Uterus (tissue), 2 donors: ENCODE measurements around the gene KIRREL3.

Experiments
- POLR2A ChIP-seq, 2 donors: fragments of 450-650 bp; IDR thresholded peaks; one replicate each; pipeline ENCODE4 v1.6.1; 2016; ENCODE audit warnings: antibody characterized with exemption in 2 of 2, mild to moderate bottlenecking in 1 of 2, moderate library complexity in 1 of 2
- TF ChIP-seq, protein P1 (sequence below), 4 experiments: fragments of 200-600 bp in 2 of 4; fragments of 450-650 bp in 2 of 4; sonication (generic) in 2 of 4; IDR thresholded peaks; one replicate each; pipeline ENCODE4 v1.5.1; 2016 to 2019; ENCODE audit warnings: antibody characterized with exemption in 4 of 4, mild to moderate bottlenecking in 2 of 4, moderate library complexity in 1 of 4

DNA sequence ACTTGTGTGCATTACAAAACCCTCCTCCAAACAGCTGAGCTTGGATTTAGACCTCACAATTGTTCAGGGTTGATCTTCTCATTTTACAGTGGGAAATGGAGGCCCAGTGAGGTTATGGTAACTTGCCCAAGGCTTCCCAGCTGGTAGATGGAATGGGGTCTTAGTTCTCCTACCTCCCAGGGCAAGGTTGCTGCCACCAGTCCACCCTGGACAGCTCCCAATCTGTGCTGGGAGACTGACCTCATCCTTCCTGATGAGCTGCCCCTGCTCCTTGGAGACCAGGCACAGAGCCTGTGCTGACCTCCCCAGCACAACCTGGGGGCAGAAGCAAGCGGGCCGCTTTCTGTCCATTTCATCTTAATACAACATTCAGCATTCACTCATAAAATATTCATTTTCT, 454.4 kb downstream of the KIRREL3 start:
- TF ChIP-seq, protein P1, sequence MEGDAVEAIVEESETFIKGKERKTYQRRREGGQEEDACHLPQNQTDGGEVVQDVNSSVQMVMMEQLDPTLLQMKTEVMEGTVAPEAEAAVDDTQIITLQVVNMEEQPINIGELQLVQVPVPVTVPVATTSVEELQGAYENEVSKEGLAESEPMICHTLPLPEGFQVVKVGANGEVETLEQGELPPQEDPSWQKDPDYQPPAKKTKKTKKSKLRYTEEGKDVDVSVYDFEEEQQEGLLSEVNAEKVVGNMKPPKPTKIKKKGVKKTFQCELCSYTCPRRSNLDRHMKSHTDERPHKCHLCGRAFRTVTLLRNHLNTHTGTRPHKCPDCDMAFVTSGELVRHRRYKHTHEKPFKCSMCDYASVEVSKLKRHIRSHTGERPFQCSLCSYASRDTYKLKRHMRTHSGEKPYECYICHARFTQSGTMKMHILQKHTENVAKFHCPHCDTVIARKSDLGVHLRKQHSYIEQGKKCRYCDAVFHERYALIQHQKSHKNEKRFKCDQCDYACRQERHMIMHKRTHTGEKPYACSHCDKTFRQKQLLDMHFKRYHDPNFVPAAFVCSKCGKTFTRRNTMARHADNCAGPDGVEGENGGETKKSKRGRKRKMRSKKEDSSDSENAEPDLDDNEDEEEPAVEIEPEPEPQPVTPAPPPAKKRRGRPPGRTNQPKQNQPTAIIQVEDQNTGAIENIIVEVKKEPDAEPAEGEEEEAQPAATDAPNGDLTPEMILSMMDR (IDR thresholded peaks at IDR 0.05): no peak
- no peak for TF ChIP-seq POLR2A (IDR thresholded peaks at IDR 0.05)
